Measurements from ENCODE around the gene TBXAS1.

Gene TBXAS1

DNA sequence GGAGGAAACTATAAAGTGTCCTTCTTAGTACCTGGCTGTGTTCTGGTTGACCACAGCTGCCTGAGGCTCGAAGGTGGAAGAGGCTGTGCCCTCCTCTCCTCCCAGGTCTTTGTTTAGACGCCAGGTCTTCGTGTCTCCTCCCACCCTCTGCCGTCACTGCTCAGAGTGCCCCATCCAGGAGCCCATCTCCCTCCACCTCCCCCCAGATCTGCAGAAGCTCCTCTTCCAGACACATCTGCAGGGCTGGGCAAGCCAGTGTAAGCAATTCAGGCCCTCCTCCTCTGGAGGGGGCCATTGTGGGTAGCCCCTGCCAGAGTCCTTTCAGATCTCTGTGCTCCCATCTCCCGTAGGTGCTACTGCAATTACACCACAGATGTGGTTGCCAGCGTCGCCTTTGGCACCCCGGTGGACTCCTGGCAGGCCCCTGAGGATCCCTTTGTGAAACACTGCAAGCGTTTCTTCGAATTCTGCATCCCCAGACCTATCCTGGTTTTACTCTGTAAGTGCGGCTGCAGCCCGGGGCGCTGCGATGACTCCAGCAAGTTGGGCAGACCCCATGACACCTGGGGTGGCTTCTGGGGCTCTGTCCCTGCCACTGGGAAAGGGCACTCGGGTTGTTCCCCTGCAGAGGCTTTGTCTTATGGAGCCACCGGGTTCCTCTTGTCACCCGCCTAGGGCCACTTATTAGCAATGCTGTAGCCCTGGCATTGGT lies 126.2 kb downstream of the TBXAS1 start:
- TF ChIP-seq, protein P1, sequence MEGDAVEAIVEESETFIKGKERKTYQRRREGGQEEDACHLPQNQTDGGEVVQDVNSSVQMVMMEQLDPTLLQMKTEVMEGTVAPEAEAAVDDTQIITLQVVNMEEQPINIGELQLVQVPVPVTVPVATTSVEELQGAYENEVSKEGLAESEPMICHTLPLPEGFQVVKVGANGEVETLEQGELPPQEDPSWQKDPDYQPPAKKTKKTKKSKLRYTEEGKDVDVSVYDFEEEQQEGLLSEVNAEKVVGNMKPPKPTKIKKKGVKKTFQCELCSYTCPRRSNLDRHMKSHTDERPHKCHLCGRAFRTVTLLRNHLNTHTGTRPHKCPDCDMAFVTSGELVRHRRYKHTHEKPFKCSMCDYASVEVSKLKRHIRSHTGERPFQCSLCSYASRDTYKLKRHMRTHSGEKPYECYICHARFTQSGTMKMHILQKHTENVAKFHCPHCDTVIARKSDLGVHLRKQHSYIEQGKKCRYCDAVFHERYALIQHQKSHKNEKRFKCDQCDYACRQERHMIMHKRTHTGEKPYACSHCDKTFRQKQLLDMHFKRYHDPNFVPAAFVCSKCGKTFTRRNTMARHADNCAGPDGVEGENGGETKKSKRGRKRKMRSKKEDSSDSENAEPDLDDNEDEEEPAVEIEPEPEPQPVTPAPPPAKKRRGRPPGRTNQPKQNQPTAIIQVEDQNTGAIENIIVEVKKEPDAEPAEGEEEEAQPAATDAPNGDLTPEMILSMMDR (IDR thresholded peaks at IDR 0.05; ENCODE audit: low read depth, low read length), result no peak
- no peak overlapping the region for H3K4me3 ChIP-seq (ENCODE audit: low read depth, low read length)

DNA sequence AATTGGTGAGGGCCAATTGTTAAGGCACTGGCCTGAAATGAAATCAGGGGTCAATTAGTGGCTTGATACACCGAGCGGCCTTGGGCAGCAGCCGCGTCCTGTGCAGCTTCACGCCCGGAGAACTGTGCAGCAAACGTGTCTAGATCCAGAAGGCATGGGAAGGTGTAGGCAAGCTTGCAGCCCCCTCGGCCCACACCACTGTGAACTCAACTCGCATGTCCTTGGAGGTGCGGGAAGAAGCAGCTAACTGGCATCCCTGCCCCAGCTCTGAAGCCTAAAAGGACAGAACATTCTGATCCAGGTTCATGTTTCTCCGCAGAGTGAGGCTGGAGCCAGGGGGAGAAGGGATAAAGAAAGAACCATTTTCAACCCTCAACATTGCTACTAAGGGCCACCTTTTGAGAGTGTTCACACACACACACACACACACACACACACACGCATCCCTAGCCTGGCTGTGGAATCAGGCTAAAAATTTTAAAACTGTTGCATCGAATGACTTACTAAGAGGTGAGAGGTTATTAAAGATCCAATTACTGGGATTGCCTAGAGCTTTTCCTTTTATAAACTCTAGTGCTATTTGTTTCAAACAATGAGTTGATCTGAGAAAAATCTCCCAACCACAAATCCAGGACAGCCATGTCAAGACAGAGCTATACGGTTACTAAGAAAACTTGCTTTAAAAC lies 129.7 kb downstream of the TBXAS1 start:
- TF ChIP-seq, protein P1 (IDR thresholded peaks at IDR 0.05; ENCODE audit: low read depth, low read length), result no peak
- H3K4me3 ChIP-seq (ENCODE audit: low read depth, low read length), result no peak overlapping the region

DNA sequence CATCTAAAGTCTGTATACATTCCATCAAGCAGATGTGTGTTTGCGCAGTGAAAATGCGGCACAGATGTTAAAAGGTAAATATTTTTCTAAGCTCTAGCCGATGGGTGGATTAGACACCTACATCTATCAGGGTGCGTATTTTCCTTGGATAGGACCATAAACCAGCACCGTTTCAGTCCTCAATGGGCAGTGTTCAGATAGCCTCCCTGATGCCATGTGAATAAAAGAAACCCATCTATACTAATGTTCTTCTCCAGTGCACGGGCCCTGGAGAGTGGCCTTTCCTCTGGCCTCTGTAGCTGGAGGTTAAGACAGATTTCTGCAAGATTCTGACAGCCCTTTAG lies 130.2 kb downstream of the TBXAS1 start:
- no peak overlapping the region for H3K4me3 ChIP-seq (ENCODE audit: low read depth, low read length)
- TF ChIP-seq, protein P1 (IDR thresholded peaks at IDR 0.05; ENCODE audit: low read depth, low read length), result no peak

DNA sequence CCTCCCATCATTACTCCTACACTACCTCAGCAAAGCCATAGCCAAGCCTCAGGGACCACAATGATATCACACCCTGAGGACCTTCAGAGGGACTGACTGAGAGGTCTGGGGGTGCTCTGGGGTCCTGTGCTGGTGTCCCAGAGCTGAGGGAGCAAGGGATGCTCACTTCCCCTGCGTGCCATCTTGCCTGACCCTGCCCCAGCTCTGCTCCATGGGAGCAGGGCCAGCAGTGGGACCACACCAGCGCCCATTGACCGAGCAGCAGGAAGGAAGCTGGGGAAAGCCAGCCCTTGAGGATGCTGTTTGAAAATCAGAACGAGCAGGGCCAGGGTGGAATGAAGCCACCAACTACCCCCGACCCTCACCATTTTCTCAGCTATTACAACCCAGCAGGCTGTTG lies 130.7 kb downstream of the TBXAS1 start:
- no peak overlapping the region for H3K4me3 ChIP-seq (ENCODE audit: low read depth, low read length)
- TF ChIP-seq, protein P1 (IDR thresholded peaks at IDR 0.05; ENCODE audit: low read depth, low read length), result no peak

DNA sequence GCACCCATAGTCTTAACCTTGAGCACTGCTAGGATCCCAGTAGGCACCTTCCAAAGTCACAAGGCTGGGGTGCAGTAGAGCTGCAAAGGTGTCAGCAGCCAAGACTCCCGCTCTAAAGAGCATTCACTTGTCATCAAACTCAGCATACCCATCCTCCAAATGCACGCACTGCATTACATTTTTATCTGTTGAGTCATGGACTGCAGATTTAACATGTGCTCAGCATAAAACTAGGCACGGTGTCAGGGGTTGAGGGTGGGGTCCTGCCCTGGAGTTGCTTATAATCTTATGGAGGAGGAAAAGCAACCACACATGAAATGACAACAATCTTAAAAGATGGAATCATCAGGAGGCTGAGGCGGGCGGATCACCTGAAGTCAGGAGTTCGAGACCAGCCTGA lies 131.1 kb downstream of the TBXAS1 start:
- TF ChIP-seq, protein P1 (IDR thresholded peaks at IDR 0.05; ENCODE audit: low read depth, low read length), result no peak
- H3K4me3 ChIP-seq (ENCODE audit: low read depth, low read length), result no peak overlapping the region

DNA sequence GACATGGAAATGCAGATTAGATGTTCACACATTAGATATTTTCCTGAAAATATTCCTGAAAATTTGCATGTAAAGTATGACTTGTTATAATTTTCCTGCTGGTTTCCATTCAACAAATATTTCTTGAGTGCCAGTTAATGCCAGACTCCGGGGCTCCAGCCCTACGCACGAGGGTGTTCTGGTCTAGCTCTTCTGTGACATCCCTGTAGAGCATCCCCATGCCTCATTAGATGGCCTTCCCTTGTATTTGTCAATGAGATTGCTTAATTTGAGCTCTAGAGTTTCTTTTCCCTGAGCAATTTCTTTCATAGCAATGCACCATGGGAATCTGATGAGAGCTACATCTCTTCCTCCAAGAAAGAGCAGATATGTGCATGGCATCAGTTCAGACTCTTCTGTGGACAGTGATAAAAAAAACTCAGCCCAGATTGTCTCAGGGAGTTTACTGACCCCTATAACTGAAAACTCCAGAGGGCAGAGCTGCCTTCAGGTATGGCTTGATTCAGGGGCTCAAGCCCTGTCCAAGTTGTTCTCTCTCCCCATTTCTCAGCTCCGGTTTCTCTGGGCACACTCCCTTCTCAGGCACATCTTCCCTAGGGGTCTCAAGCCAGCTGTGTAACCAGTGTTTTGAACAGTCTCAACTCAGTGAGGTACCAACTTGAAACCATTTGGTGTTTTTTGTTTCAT lies 137.0 kb downstream of the TBXAS1 start:
- no peak overlapping the region for H3K4me3 ChIP-seq (ENCODE audit: low read depth, low read length)
- TF ChIP-seq, protein P1 (IDR thresholded peaks at IDR 0.05; ENCODE audit: low read depth, low read length), result no peak

DNA sequence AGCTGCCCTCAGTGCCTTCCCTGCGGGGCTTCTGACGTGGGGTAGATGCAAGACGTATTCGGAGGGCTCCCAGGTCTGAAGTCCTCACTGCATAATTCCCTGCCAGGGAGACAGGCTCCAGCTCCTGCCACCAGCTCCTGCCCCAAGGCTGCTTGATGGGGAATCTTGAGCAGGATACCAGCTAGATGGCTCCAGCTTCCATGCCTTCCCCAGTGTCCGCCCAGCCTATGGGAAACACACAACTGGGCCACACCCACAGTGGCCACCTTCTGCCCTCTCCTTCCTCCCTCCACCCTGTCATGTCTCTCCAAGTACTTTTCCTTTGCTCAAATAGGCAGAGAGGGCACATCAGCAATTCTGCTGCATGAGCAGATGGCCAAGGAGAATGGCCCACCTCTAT lies 137.9 kb downstream of the TBXAS1 start:
- no peak overlapping the region for H3K4me3 ChIP-seq (ENCODE audit: low read depth, low read length)
- TF ChIP-seq, protein P1 (IDR thresholded peaks at IDR 0.05; ENCODE audit: low read depth, low read length), result no peak

Measured in WI38 (cell line).